HG03095 (cell line): ENCODE results near the gene CA14.
A peak's percentile ranks its signal among the peaks of the same experiment; 100 is the strongest.
"Not testable (repeated sequence)": the region's sequence is repeated elsewhere in the genome, so short reads cannot be mapped to it uniquely, and the experiment has no call there.

Experiments used
- ATAC-seq: cut with Tn5 transposase; IDR thresholded peaks from one replicate; pipeline ENCODE4 v1.9.1; 2021; ENCODE audit warnings: moderate library complexity; ENCODE audit not compliant: unreplicated experiment

The CA14 gene

GRCh38 chr1:150280138-150280707, 22.6 kb downstream of the CA14 start:
- no peak for ATAC-seq

GRCh38 chr1:150281221-150281757, 23.7 kb downstream of the CA14 start:
- ATAC-seq = no peak

GRCh38 chr1:150281758-150282557, 24.4 kb downstream of the CA14 start, which contains the start of gene CIART:
CIART (plus strand) TSS chr1:150282554; CDS start chr1:150283268, 714 bp downstream.
- ATAC-seq = no peak

- ATAC-seq = no peak
Observed at GRCh38 chr1:150282558-150282958, 25.0 kb downstream of the CA14 start.

GRCh38 chr1:150283260-150283659, 25.7 kb downstream of the CA14 start:
- ATAC-seq = no peak

- ATAC-seq = no peak
Observed at GRCh38 chr1:150288382-150288781, 30.8 kb downstream of the CA14 start.

- no peak for ATAC-seq
Observed at GRCh38 chr1:150288822-150289221, 31.2 kb downstream of the CA14 start.

GRCh38 chr1:150293433-150294253, 36.1 kb downstream of the CA14 start, which contains the start of gene MRPS21:
MRPS21 (plus strand) TSS chr1:150293861; CDS start chr1:150294367, 506 bp downstream.
- ATAC-seq = peak; percentile 96

GRCh38 chr1:150295476-150295875, 37.9 kb downstream of the CA14 start:
- ATAC-seq = no peak

GRCh38 chr1:150299716-150300115, 42.1 kb downstream of the CA14 start:
- ATAC-seq = no peak

- ATAC-seq = no peak
Observed at GRCh38 chr1:150302338-150302737, 44.8 kb downstream of the CA14 start.

GRCh38 chr1:150302902-150303301, 45.3 kb downstream of the CA14 start:
- ATAC-seq = no peak

GRCh38 chr1:150308585-150308984, 51.0 kb downstream of the CA14 start:
- not testable (repeated sequence) for ATAC-seq

GRCh38 chr1:150309758-150310508, 52.4 kb downstream of the CA14 start:
- no peak for ATAC-seq

GRCh38 chr1:150311762-150312161, 54.2 kb downstream of the CA14 start:
- no peak for ATAC-seq
